GM21423 (cell line): Measurements from ENCODE around the gene GPR61.

Experiments
- ATAC-seq: cut with Tn5 transposase; IDR thresholded peaks from one replicate; pipeline ENCODE4 v1.9.1; 2021; ENCODE audit warnings: mild to moderate bottlenecking, moderate library complexity; ENCODE audit not compliant: unreplicated experiment

GPR61 gene

GRCh38 chr1:109567877-109568672, 28.4 kb downstream of the GPR61 start:
- ATAC-seq = no peak

- ATAC-seq = no peak
These were observed 29.7 kb downstream of the GPR61 start for GRCh38 chr1:109569323-109569722.

- ATAC-seq = no peak
These were observed 30.7 kb downstream of the GPR61 start for GRCh38 chr1:109570414-109570813.

GRCh38 chr1:109573785-109574184, 34.1 kb downstream of the GPR61 start:
- no peak for ATAC-seq

GRCh38 chr1:109578947-109579443, 39.3 kb downstream of the GPR61 start:
- no peak for ATAC-seq

- no peak for ATAC-seq
These were observed 39.8 kb downstream of the GPR61 start for GRCh38 chr1:109579491-109579890.

- ATAC-seq = no peak
These were observed 42.3 kb downstream of the GPR61 start for GRCh38 chr1:109582021-109582420.

GRCh38 chr1:109584766-109585165, 45.1 kb downstream of the GPR61 start:
- no peak for ATAC-seq

GRCh38 chr1:109586055-109586454, 46.4 kb downstream of the GPR61 start:
- ATAC-seq = no peak

GRCh38 chr1:109589177-109589576, 49.5 kb downstream of the GPR61 start:
- no peak for ATAC-seq

- ATAC-seq = no peak
These were observed 50.0 kb downstream of the GPR61 start for GRCh38 chr1:109589679-109590078.

GRCh38 chr1:109592916-109593315, 53.2 kb downstream of the GPR61 start:
- ATAC-seq = no peak

- ATAC-seq = no peak
These were observed 55.9 kb downstream of the GPR61 start for GRCh38 chr1:109595531-109595930.
